Vagina (tissue), 2 donors: ENCODE data around the gene AQP10.

Experiments used
- CTCF ChIP-seq, 3 experiments: fragments of 450-650 bp in 2 of 3; fragments of 200-600 bp in 1 of 3; sonication (generic) in 1 of 3; IDR thresholded peaks; one replicate each; pipeline ENCODE4 v1.5.1; 2017 to 2019; ENCODE audit warnings: antibody characterized with exemption in 3 of 3, mild to moderate bottlenecking in 2 of 3, moderate library complexity in 2 of 3
- POLR2A ChIP-seq, 2 donors: fragments of 450-650 bp; IDR thresholded peaks; one replicate each; pipeline ENCODE4 v1.6.1; 2017; ENCODE audit warnings: antibody characterized with exemption in 2 of 2, mild to moderate bottlenecking in 2 of 2, moderate library complexity in 2 of 2

GRCh38 chr1:154344977-154345837 lies 24.3 kb downstream of the AQP10 start:
- TF ChIP-seq CTCF (IDR thresholded peaks at IDR 0.05) (peak in 1 of 3 experiments; percentile 36), POLR2A (IDR thresholded peaks at IDR 0.05) (no peak)
